RWPE2 (cell line): ENCODE results near the gene PRR7.

Source experiments
- ATAC-seq: fragments of 200-7000 bp; cut with Tn5 transposase; 3 replicates; pipeline ENCODE4 v1.9.1; 2021; ENCODE audit warnings: low read depth
- DNase-seq: peaks from one replicate; pipeline ENCODE4 v3.0.0-alpha.2; 2020; ENCODE audit warnings: low spot score
- H3K27ac ChIP-seq: fragments of 450-650 bp; 2 replicates; pipeline ENCODE4 v1.5.1; 2017; ENCODE audit warnings: mild to moderate bottlenecking; ENCODE audit not compliant: poor library complexity, severe bottlenecking
- H3K27me3 ChIP-seq: fragments of 250-450 bp; sonication (Bioruptor Pico); 2 replicates; pipeline ENCODE4 v1.5.1; 2021; ENCODE audit warnings: mild to moderate bottlenecking, moderate library complexity; ENCODE audit not compliant: insufficient read depth, poor library complexity, severe bottlenecking
- H3K36me3 ChIP-seq: fragments of 250-450 bp; sonication (Bioruptor Pico); 2 replicates; pipeline ENCODE4 v1.5.1; 2020; ENCODE audit warnings: low read depth, mild to moderate bottlenecking, moderate library complexity
- H3K4me1 ChIP-seq: fragments of 250-450 bp; sonication (Bioruptor Pico); 2 replicates; pipeline ENCODE4 v1.5.1; 2021; ENCODE audit warnings: mild to moderate bottlenecking, moderate library complexity; ENCODE audit not compliant: insufficient read depth, poor library complexity, severe bottlenecking
- H3K4me3 ChIP-seq: fragments of 250-450 bp; sonication (Bioruptor Pico); 2 replicates; pipeline ENCODE4 v1.5.1; 2021; ENCODE audit warnings: mild to moderate bottlenecking, moderate library complexity; ENCODE audit not compliant: severe bottlenecking
- H3K9me3 ChIP-seq: fragments of 250-450 bp; sonication (Bioruptor Pico); 2 replicates; pipeline ENCODE4 v1.5.1; 2021; ENCODE audit warnings: mild to moderate bottlenecking, moderate library complexity; ENCODE audit not compliant: severe bottlenecking
- TF ChIP-seq, protein P1 (sequence below): fragments of 450-650 bp; IDR thresholded peaks from one replicate; pipeline ENCODE4 v1.5.1; 2017; ENCODE audit warnings: mild to moderate bottlenecking, moderate library complexity; ENCODE audit not compliant: poor library complexity, severe bottlenecking

PRR7 gene

DNA sequence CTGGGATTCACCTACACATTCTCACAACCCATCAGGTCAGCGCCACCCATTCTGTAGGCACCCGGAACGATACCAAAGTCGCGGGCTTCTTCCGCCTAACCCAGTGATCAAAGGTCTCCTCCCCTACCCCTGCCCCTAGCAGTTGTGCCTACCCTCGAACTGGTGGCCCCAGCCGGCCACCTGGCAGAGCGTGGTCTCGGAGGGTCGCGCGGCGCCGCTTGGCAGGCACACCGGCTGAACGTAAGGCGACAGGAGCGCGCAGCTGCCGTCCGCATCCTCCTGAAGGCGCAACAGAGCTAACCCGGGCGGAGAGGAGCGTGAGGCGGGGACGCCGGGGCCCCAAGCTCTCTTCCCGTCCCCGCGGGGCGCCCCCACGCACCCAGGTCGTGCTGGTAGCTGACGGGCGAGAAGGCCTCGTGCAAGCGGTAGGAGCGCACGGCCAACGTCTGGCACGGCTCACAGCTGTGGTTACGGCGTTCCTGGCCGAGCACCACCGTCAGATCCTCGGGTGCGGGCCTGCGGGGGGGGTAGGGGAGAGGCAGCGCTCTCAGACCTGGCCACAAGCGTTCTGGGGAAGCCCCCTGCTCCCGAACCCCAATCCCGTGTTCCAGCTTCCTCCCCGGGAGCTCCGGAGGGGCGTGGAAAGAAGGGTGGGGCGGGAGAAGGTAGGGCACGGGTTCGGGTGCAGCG lies 43.4 kb upstream of the PRR7 start:
- peak overlapping the region; percentile 45 for H3K4me3 ChIP-seq
- DNase-seq (peak; percentile 81), ATAC-seq (peak; percentile 43)
- peaks cover 5% of the 10 kb centered on the region for H3K4me1 ChIP-seq
- no peaks in the 10 kb centered on the region for H3K9me3 ChIP-seq
- peak overlapping the region; percentile 46 for H3K27ac ChIP-seq
- H3K27me3 ChIP-seq, result no peaks in the 10 kb centered on the region
- TF ChIP-seq, protein P1, sequence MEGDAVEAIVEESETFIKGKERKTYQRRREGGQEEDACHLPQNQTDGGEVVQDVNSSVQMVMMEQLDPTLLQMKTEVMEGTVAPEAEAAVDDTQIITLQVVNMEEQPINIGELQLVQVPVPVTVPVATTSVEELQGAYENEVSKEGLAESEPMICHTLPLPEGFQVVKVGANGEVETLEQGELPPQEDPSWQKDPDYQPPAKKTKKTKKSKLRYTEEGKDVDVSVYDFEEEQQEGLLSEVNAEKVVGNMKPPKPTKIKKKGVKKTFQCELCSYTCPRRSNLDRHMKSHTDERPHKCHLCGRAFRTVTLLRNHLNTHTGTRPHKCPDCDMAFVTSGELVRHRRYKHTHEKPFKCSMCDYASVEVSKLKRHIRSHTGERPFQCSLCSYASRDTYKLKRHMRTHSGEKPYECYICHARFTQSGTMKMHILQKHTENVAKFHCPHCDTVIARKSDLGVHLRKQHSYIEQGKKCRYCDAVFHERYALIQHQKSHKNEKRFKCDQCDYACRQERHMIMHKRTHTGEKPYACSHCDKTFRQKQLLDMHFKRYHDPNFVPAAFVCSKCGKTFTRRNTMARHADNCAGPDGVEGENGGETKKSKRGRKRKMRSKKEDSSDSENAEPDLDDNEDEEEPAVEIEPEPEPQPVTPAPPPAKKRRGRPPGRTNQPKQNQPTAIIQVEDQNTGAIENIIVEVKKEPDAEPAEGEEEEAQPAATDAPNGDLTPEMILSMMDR, result no peak
- H3K36me3 ChIP-seq, result no peaks in the 10 kb centered on the region; the same call in 1 of the 2 replicates

DNA sequence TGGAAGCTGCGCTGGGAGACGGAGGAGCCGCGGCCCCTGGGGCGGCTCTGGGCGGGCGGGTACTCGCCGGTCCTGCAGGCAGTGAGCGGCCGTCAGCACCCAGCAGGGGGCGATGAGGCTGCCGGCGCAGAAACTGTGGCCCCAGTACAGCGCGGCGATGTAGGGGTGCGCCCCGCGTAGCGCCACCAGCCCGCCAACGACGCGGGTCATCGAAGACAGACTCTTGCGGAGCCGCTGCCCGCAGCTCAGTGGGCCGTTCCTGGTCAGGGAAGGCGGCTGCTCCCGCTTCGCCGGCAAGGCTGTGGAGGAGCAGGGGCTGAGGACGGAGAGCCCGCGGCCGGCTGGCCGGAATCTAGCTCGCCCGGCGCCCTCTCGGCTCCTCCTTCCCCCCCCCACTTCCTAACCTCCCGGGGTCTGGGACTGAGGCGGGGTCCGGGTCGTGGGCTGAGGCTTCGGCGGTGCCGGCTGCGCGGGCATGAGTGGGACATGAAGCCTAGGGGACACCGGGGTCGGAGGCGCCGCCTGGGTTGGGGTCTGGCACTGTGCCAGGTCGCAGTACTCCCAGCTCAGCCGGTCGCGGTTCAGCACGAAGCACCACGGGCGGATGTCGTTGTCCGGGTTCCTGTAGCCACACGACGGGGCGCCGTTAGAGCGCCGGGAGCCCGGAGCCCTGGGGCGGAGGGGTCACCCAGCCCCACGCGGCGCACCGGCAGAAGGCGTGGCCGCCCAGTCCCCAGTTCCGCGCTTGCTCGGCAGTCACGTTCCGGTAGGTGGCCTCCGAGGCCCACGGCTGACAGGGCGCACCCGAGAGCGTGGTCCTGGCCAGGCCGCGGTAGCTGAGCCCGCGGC lies 42.6 kb upstream of the PRR7 start:
- H3K4me1 ChIP-seq, result peaks cover 5% of the 10 kb centered on the region
- TF ChIP-seq, protein P1, result peak; percentile 79
- H3K9me3 ChIP-seq, result no peaks in the 10 kb centered on the region
- no peaks in the 10 kb centered on the region for H3K27me3 ChIP-seq
- peak; percentile 74 for ATAC-seq
- H3K27ac ChIP-seq, result peak overlapping the region; percentile 46
- peak; percentile 90 for DNase-seq
- H3K4me3 ChIP-seq, result peak overlapping the region; percentile 45
- no peaks in the 10 kb centered on the region; the same call in 1 of the 2 replicates for H3K36me3 ChIP-seq

DNA sequence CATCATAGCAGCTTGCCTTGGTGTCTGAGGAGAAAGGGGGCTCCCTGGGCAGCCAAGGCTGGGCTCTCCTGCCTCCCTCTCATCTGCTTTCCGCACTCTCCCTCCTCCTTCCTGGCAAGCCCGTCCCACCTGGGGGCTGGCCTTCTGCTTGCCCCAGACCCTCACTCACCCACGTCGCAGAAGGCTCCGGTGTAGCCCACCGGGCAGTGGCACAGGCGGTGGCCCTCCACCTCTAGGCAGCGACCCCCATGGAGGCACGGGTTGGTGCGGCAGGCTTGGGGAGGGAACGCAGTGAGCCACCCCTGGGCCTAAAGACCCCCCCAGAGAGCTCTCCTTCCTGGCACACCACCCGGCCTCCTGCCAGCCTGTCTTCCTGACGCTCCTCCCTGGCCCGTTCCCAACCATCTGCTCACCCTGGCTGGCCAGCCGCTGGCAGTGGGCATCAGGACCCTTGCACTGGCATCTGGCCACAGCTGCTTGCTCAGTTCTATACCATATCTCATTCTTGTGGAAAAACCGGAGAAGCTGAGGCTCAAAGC lies 41.9 kb upstream of the PRR7 start:
- Histone ChIP-seq H3K27ac (peak overlapping the region; percentile 46), H3K27me3 (no peaks in the 10 kb centered on the region), H3K4me1 (peaks cover 5% of the 10 kb centered on the region), H3K36me3 (no peaks in the 10 kb centered on the region; the same call in 1 of the 2 replicates), H3K9me3 (no peaks in the 10 kb centered on the region), H3K4me3 (peak overlapping the region; percentile 45)
- TF ChIP-seq, protein P1, result no peak
- DNase-seq (no peak), ATAC-seq (no peak)

DNA sequence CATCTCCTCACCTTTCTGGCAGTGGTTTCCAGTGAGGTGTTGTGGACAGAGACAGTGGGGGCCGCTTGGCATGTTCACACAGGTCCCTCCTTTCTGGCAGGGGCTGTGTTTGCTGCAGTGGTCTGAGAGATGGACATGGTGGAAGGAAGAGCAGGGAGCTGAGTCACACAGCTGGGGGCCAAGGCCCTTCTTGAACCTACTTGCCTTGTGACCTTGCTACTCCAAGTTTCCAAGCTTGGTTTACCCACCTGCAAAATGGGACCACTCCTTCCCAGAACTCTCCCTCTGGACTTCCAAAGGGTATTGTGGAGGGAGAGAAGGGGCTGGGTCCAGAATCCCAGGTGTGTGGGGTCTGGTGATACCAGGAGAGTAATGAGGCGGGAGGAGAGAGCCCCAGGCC lies 41.3 kb upstream of the PRR7 start:
- no peak for ATAC-seq
- Histone ChIP-seq H3K27ac (no peak overlapping the region), H3K27me3 (no peaks in the 10 kb centered on the region)

More for the DNA sequence above, 41.3 kb upstream of the PRR7 start:
- no peaks in the 10 kb centered on the region; the same call in 1 of the 2 replicates for H3K36me3 ChIP-seq
- TF ChIP-seq, protein P1, result no peak
- no peak for DNase-seq
- H3K9me3 ChIP-seq, result no peaks in the 10 kb centered on the region
- peaks cover 5% of the 10 kb centered on the region for H3K4me1 ChIP-seq
- no peak overlapping the region for H3K4me3 ChIP-seq
